NCI-H2029 (cell line): ENCODE measurements around the gene CA5B.
"Not testable (repeated sequence)": the region's sequence is repeated elsewhere in the genome, so short reads cannot be mapped to it uniquely, and the experiment has no call there.

Experiments used
- DNase-seq: peaks from one replicate; lab custom pipeline; 2025; lab: John Stamatoyannopoulos, UW

The CA5B gene

GRCh38 chrX:15737959-15738902 is at the start of gene CA5B:
Gene CA5B (plus strand): TSS chrX:15738270. CDS start chrX:15750024, 11,754 bp downstream.
- peak; percentile 79 for DNase-seq

DNA sequence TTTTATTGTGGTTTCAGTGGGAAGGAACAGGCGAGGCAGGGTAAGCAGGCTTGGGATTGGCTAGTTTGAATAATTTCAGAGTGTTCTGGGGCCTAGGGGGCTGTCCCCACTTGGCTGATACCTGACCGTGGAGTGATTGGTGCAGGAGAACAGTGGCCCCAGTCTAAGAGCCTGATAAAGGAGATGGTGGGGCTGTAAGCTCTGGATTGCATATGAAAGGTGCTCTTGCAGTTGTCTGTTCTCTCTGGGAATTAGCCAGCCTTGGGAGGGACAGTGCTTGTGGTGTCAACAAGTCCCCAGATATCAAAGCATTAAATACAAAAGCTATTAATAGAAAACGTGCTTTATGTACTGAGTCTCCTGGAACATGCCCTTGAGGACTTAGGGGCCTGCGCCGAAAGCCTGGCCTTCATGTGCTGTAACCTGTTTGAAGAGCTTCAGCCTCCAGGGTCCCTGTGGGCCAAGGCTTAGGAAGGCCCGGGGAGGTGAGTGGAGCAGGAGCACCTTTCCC is 43.1 kb upstream of the CA5B start:
- DNase-seq, result no peak

GRCh38 chrX:15696516-15696915 is 41.6 kb upstream of the CA5B start:
- DNase-seq, result no peak

DNA sequence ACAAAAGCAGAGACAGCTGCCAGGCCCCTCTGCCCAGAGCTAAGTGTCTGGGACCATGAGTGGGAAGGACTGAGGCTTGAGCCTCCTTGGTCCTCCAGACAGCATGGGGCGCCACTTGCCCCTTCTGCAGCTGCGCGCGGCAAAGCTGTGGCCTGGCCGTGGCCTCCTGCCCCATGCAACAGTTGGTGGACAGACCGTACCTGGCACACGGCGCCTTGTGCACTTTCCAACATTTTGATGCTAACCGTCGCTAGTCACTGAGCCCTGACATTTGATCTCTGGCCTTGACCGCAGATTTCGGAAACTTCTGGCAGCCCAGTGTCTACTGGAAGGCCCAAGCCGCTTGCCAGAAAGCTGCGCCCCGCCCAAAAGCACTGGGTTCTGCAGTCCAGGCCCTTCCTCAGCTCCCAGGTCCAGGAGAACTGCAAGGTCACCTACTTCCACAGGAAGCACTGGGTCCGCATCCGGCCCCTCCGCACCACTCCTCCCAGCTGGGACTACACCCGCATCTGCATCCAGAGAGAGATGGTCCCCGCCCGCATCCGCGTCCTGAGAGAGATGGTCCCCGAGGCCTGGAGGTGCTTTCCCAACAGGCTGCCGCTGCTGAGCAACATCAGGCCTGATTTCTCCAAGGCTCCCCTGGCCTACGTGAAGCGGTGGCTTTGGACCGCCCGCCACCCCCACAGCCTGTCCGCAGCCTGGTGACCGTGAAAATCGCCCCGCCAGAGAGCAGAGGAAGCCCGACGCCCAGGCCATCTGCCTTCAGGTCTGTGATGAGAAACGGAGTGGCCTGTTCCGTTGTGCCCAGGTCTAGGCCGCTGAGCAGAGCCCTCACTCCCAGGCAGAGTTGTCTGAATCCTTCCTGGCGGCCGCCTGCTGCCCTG is 35.3 kb upstream of the CA5B start:
- DNase-seq, result no peak

DNA sequence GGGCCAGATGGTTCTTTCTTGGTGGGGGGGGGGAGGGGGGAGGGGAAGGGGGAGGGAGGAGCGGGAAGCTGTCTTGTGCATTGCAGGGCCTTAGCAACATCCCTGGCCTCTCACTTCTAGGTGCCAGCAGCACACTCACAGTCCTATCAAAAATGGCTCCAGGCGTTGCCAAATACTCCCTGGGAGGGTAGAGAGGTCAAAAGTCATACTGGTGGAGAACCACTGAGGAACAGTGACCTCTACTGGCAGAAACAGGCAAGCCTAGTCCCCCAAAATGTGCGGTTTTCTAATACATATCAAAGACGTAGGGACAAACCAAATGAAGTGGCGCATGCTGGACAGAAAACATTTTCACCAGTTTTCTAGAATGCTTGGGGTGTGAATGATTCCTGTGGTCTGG is 34.3 kb upstream of the CA5B start:
- not testable (repeated sequence) for DNase-seq

DNA sequence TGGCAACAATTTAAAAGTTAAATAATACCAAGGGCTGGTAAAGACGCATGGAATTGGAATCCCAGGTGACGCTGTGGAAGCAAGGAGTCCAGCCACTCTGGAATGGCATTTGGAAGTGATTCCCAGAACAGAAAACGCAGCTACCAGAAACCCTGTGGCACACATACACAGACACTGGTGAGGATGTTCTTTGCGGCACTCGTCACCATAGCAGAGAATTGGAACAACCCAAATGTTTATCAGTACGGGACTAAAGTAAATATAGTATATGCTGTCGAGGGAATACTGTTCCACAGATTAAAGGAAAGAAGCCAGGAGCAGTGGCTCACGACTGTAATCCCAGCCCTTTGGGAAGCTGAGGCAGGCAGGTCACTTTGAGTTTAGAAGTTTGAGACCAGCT is 33.8 kb upstream of the CA5B start:
- DNase-seq, result not testable (repeated sequence)

DNA sequence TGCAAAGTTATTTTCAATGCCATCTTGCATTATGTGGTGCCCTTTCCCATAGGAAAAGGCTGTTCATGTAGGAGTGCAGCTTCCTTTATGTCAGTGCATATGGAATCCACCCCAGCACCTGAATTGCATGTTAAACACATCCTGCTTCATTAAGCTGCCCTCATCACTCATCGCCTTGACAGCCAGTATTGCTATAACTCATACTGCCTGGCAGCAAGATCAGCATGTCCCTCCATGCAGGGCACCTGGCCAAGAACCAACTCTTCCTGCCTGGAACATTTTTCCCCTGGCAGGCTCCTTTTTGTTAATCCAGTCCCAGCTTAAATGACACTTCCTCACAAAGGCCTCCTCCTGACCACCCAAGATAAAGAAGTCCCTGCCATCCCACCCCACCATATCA is 23.5 kb upstream of the CA5B start:
- no peak for DNase-seq

DNA sequence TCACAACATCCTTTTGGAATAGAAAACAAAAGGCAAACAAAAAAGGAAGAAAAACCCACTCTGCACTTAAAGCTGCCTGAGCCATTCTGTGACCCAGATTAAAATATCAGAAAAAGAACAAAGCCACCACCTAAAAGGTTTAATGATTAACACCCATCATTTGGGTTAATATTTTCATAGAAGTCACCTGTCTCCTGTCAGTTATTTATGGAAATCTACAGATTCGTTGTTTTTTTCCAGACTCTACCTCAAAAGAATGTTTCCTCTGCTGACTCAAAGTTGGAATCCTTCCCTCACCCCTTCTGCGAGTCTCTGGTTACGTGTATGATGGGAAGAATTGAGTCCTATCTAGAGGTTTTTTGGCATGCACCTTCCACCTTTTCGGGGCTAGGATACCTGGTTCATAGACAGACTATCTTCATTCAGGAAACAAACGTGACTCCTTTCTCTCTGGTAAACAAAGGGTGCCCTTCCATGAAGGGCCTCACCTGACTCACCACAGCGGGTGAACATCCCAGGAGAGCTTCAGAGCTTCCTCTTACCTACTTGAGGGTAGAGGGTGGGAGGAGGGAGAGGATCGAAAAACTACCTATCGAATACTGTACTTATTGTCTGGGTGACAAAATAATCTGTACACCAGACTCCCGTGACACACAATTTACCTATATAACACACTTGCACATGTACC is 19.6 kb upstream of the CA5B start:
- peak; percentile 1 for DNase-seq

- DNase-seq, result no peak
Observed at GRCh38 chrX:15719324-15719968, 18.6 kb upstream of the CA5B start.

- no peak for DNase-seq
Observed at GRCh38 chrX:15721911-15722310, 16.2 kb upstream of the CA5B start.

- DNase-seq, result no peak
Observed at GRCh38 chrX:15723887-15724517, 14.1 kb upstream of the CA5B start.

DNA sequence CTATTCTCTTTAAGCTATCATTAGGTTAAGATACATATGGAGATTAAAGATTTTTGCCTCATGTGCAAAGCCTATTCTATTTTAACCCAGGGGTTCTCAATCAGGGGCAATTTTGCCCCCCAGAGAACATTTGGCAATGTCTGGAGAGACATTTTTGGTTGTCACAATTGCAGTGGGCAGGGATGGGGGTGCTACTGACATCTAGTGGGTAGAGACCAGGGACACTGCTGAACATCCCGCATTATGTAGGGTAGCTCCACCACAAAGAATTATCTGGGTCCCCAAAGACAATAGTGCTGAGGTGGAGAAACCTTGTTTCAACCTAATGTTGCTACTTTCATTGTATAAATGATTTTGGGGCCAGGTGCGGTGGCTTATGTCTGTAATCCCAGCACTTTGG is 13.2 kb upstream of the CA5B start:
- DNase-seq, result no peak

- not testable (repeated sequence) for DNase-seq
Observed at GRCh38 chrX:15731368-15731767, 6.7 kb upstream of the CA5B start.

- DNase-seq, result no peak
Observed at GRCh38 chrX:15737190-15737958, 696 bp upstream of the CA5B start.

GRCh38 chrX:15739886-15740285 is 1.8 kb downstream of the CA5B start:
- no peak for DNase-seq

GRCh38 chrX:15744181-15744867 is 6.3 kb downstream of the CA5B start:
- DNase-seq, result no peak

GRCh38 chrX:15745179-15745578 is 7.1 kb downstream of the CA5B start:
- no peak for DNase-seq

DNA sequence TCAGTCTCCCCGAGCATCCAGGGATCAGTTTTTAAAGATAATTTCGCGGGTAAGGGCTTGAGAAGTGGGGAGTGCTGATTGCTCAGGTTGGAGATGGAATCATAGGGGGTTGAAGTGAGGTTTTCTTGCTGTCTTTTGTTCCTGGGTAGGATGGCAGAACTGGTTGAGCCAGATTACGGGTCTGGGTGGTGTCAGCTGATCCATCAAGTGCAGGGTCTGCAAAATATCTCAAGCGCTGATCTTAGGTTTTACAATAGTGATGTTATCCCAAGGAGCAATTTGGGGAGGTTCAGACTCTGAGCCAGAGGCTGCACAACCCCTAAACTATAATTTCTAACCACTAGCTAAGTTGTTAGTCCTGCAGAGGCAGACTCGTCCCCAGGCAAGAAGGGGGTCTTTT is 8.6 kb downstream of the CA5B start:
- not testable (repeated sequence) for DNase-seq

GRCh38 chrX:15747626-15748173 is 9.6 kb downstream of the CA5B start:
- no peak for DNase-seq
